ENCODE data around the gene MACROD2.

MACROD2 gene

GRCh38 chr20:14932040-14932439 is 936.7 kb downstream of the MACROD2 start:
- DNase-seq = no peak

DNA sequence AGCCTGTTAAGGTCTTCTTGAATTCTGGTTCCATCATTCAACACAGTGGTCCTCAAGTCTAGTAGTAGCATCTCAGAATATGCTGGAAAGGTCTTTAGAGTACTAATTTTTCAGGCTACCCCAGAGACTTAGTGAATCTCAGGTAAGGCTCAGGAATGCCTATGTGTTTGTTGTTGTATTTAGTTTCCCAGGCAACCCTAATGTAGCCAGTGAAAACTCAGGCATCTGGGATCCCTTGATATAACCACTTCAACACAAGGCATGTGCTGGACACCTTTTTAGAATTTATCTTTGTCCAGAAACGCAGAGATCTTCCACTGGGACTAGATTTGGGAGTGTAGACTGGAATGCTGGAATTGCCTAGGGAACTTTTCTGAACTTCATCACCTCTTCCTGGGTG is 940.0 kb downstream of the MACROD2 start:
- no peak for DNase-seq

- DNase-seq = no peak
Measured at GRCh38 chr20:14937021-14937420, 941.7 kb downstream of the MACROD2 start.

DNA sequence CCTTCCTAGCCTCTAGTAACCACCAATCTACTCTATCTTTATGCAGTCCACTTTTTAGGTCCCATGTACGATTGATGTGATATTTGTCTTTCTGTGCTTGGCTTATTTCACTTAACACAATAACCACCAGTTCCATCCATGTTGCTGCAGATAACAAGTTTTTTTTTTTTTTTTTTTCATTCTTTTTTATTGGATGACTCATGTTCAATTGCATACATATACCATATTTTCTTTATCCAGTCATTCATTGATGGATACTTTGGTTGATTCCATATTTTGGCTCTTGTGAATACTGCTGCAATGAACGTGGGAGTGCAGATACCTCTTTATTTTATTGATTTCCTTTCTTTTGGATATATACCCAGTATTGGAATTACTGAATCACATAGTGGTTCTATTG is 942.5 kb downstream of the MACROD2 start:
- no peak for DNase-seq

- DNase-seq = no peak
Measured at GRCh38 chr20:14947536-14947935, 952.2 kb downstream of the MACROD2 start.

DNA sequence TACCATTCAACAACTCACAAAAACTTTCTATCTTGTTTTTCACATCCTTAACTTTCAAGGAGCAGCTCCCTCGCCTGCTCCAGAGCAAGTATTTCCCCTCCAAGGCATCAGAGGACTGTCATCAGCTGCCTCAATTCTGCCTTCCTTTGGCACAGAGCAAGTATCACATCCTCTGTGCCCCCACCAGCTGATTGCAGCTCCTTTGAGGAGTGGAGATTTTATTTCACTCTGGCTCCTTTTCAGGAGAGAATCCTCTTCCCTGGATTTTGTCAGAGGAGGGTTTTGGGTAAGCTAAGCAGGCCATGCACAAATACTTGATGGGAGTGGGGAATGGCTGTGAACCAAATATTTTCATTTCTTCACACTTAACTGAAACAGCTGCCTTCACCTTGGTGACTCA is 952.6 kb downstream of the MACROD2 start:
- DNase-seq = no peak

DNA sequence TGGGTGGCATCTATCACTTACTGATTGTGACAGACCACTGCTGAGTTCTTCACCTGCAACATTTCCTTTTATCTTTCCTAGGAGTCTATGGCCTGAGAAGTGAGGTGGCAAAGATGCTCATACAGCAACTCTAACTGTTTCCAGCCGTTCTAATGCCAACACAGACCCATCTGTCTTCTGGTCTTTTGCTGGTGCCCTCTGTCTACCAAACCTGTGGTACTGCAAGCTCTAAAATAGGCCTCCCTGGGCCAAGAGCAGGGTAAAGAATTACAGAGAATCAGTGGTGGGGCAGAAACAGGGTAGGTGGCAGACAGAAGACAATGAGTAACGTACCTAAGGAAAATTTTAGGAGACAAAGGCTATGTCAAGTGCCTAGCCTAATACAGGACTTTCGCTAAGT is 953.1 kb downstream of the MACROD2 start:
- no peak for DNase-seq

DNA sequence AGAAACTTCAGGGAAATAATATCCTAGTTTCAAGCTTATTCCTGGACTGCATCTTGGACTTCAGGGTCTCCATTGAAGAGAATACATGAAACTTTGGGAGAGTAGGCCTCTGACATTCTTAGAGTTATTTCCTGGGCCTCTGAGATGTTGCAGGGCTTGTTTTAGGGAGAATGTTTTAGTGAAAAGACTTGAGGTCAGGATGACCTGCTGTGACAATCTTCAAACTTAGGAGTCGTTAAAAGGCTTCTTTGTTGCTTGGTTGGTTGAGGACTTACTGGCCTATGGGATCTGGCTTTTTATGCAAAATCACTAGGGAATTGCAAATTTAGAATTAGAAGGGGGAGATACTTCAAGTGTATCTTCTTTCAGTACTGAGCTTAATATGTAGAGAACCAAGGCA is 955.3 kb downstream of the MACROD2 start:
- DNase-seq = no peak

DNA sequence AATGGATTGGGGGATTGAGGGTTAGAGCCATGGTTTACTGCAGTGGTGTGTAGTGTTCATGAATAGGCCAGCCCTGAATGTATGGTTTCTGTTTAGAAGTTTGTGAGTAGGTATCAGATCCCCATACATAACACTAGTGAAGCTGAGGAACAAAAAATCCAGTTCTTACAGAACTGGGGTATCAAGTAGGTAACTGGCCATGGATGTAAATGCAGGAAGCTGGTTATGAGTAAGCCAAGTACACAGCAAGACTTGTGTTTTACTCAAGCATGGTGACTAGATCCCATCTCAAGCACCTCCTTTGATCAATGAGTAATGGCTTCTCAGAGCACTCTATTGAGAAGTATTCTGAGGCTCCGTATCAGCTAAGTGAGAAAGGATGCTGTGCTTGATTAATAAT is 955.8 kb downstream of the MACROD2 start:
- no peak for DNase-seq

DNA sequence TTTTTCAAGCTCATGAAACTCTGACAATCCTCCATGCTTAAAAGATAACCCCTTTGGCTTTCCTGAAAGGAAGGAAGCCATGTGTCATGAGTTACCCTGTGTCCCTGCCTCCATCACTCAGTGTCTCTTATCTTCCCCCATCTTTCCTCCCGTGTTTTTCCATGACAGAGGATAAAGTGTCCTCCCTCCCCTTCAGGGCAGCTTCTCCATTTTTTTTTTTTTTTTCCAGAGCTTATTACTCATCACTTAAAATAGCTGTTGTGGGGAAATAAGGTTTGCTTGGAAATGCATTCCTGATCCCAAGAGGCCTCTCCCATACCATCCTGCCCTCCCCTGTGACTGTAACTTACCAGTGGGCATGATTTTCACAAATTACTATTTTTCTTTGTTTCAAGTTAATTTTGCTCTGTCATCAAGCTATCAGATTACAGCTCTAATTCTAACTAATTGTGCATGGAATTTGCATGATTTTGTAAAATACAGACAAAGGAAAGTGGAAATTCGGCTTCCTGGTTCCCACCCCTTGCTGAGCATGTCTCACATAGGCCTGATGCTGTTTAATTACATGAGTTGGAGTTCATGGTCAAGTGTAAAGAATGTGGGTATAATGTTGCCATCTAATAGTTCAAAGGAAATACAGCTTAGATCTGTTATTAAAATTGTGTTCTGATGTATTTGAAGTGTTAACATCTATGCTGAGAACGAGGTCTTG is 956.5 kb downstream of the MACROD2 start:
- DNase-seq = no peak

DNA sequence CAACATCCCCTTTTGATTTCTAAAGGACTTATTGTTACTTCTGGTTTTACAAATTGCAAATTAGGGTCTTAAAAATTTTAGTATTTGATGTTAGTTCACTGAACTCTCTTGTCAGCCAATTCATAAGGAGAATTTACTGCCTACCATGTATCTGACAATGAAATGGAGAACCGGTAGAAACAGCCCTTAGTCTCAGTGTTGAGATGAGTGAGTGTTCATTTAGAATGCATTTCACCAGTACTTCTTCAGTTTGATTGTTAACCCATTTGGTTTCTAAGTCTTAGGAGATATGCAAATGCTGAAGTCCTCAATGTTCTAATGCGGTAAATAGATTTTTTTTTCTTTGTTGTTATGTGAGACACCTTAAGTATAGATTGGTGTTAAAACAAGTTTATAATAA is 958.4 kb downstream of the MACROD2 start:
- DNase-seq = no peak

GRCh38 chr20:14955399-14955798 is 960.1 kb downstream of the MACROD2 start:
- no peak for DNase-seq

GRCh38 chr20:14956026-14956425 is 960.7 kb downstream of the MACROD2 start:
- DNase-seq = no peak

- no peak for DNase-seq
Measured at GRCh38 chr20:14956538-14956937, 961.2 kb downstream of the MACROD2 start.

GRCh38 chr20:14957402-14957801 is 962.1 kb downstream of the MACROD2 start:
- DNase-seq = no peak

DNA sequence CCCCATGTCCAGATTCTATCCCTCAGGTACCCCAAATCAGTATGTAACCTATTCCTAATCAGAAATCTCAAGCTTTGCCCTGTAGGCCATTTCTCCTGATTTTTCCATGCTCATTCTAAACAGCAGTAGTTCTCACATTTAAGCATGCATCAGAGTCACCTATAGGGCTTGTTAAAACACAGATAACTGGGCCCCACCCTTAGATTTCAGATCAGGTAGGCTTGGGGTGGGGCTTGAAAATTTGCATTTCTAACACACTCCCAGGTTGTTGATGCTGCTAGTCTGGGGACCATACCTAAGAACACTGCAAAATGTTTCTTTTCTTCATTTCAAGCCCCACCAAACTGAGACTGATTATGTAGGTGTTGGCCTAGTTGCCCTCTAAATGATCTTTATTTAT is 963.3 kb downstream of the MACROD2 start:
- no peak for DNase-seq

DNA sequence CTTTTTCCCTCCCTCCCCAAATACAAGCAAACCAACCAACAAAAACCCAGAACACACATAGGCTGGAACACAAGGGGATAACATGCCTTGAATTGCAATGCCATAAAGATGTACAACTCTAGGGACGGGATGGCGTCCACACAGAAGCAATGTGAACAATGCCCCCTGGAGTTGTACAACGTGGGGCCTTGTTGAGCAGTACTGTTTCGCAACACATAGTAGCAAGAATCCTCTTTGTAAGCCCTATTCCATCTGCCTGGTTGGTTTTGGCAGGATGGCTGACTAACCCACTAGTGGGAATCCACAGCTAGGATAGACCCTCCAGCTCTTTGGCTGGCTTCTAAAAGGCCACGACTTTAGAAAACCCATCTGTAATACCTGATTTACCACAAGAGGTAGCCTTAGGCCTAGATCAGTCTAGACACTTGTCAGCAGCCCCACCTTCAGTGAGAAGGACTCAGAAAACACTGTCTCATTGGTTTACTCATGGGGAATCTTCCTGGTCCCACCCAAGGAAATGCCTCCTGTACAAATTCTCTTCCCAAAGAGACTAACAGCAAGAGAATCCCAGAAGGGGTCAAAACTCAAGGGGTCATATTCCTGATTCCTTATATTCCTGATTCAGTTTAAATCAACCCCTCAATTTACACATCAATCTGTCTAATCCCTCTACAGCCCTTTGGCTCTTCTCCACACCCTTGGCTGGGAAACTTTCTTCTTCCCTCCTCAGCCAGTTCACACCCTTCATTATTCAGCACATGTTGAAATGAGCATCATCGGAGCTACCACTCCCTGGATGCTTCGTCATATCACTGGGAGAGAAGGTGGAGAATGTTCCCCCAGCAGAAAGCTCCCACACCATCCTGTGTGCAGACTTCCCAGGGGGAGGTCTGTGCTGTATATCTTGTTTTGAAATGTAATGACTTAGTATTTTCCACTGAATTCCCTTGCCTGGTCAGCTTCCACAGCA is 964.5 kb downstream of the MACROD2 start:
- no peak for DNase-seq

- no peak for DNase-seq
Measured at GRCh38 chr20:14960831-14961230, 965.5 kb downstream of the MACROD2 start.

- no peak for DNase-seq
Measured at GRCh38 chr20:14963262-14963663, 967.9 kb downstream of the MACROD2 start.

- DNase-seq = no peak
Measured at GRCh38 chr20:14966203-14966602, 970.9 kb downstream of the MACROD2 start.

GRCh38 chr20:14966808-14967207 is 971.5 kb downstream of the MACROD2 start:
- DNase-seq = no peak

DNA sequence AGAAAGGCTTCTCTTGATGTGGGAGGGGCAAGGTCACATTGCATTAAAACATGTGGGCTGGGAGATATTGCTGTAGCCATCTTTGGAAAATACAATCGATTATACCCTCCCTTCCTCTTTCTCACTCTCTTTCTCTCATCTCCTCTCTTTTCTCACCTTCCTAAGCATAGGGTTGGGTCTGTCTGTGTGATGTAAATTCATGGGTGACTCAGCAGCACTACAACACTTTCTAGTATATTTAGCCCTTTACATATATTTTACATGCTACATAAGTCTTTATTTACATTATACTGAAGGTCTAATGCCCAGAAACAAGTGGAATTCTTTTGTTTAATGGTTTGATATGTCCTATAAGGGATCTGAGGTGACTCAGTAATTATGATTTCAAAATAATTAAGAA is 976.9 kb downstream of the MACROD2 start:
- DNase-seq = no peak

GRCh38 chr20:14972690-14973089 is 977.4 kb downstream of the MACROD2 start:
- DNase-seq = no peak

- DNase-seq = no peak
Measured at GRCh38 chr20:14979453-14979986, 984.2 kb downstream of the MACROD2 start.
